Activated T-helper 2 cell treated with anti-CD3 and anti-CD28 coated beads, Interferon-gamma antibody, Interleukin-2, Interleukin-4, amounts not matched to agents 10 μg/mL and 5 μg/mL and 100 μg/mL, durations not matched to agents 14 hours and 24 hours and 36 hours (primary cell): ENCODE data around the gene PHC2. TPM values are rescaled to one million over a fixed set of nuclear protein-coding genes. Genes with fewer than 3 reads are reported as not detected.

Source experiments
- DNase-seq: peaks from one replicate; pipeline ENCODE4 v3.0.0; 2021; ENCODE audit warnings: low spot score
- H3K27ac Mint-ChIP-seq: one replicate; pipeline ENCODE4 v1.8.0; 2021; ENCODE audit warnings: mixed read lengths
- H3K27me3 Mint-ChIP-seq: one replicate; pipeline ENCODE4 v1.8.0; 2021; ENCODE audit warnings: low read depth, mixed read lengths
- H3K36me3 Mint-ChIP-seq: one replicate; pipeline ENCODE4 v1.8.0; 2021; ENCODE audit warnings: low read depth, mixed read lengths
- H3K4me1 Mint-ChIP-seq: one replicate; pipeline ENCODE4 v1.8.0; 2021; ENCODE audit warnings: low read depth, mixed read lengths
- H3K4me3 Mint-ChIP-seq: one replicate; pipeline ENCODE4 v1.8.0; 2021; ENCODE audit warnings: low read depth, mild to moderate bottlenecking, moderate library complexity, mixed read lengths
- H3K9me3 Mint-ChIP-seq: one replicate; pipeline ENCODE4 v1.8.0; 2021; ENCODE audit warnings: mixed read lengths
- intact Hi-C: fragments of 100-400 bp; cut with micrococcal nuclease; formaldehyde crosslinking; loops from one replicate; pipeline ENCODE4 v1.15.1; 2023
- total RNA-seq: library from RNA; stranded (reverse); gene quantifications from 2 replicates; pipeline ENCODE4 v1.2.3, GENCODE V29; 2022

PHC2 gene
- total RNA-seq, 1 donor from 2014 or later: 33.1 TPM

DNA sequence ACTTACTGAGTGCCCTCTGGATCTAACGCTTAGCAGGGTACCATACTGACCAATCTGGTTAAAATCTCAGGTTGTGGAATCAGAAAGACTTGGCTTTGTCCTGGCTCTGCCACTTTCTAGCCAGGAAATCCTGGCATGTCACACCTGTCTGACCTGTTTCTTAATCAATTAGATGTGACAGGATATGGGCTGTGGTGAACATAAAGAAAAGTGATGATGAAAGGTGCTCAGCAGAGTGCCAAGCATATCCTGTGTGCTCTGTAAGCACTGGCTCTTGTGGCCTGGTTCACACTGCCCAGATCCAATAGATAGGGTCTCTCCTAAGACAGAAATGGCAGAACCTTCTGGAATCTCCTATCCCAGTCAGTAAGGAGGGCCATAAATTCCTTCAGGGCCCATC is 53.9 kb downstream of the PHC2 start:
- no peak for DNase-seq
- H3K4me1 Mint-ChIP-seq: peaks cover 15% of the 10 kb centered on the region
- H3K27ac Mint-ChIP-seq: no peak overlapping the region
- H3K9me3 Mint-ChIP-seq: no peaks in the 10 kb centered on the region
- H3K4me3 Mint-ChIP-seq: no peak overlapping the region
- peaks cover 19% of the 10 kb centered on the region for H3K27me3 Mint-ChIP-seq
- intact Hi-C loops: no loop called here
- H3K36me3 Mint-ChIP-seq: no peaks in the 10 kb centered on the region

DNA sequence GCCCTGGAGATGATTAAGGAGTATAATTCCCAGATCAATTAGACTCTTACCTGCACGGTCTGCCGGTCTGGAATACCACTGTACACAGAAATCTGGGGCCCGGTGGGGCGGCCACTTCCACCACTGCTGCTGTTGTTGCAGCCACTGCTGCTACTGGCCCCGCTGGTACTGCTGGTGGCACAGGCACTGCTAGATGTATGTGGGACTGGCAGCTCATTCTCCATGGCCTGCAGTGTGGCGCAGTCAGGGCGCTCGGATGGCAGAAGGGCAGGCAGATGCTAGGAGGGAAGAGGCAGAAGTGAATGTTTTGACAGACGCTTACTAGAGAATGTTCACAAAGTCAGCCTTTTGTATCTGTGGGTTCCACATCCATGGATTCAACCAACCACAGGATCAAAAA is 55.6 kb downstream of the PHC2 start:
- Mint-ChIP-seq H3K4me3 (no peak overlapping the region), H3K4me1 (peaks cover 7% of the 10 kb centered on the region), H3K27ac (no peak overlapping the region), H3K9me3 (no peaks in the 10 kb centered on the region), H3K27me3 (peaks cover 10% of the 10 kb centered on the region), H3K36me3 (no peaks in the 10 kb centered on the region)
- intact Hi-C loops: no loop called here
- DNase-seq: no peak

DNA sequence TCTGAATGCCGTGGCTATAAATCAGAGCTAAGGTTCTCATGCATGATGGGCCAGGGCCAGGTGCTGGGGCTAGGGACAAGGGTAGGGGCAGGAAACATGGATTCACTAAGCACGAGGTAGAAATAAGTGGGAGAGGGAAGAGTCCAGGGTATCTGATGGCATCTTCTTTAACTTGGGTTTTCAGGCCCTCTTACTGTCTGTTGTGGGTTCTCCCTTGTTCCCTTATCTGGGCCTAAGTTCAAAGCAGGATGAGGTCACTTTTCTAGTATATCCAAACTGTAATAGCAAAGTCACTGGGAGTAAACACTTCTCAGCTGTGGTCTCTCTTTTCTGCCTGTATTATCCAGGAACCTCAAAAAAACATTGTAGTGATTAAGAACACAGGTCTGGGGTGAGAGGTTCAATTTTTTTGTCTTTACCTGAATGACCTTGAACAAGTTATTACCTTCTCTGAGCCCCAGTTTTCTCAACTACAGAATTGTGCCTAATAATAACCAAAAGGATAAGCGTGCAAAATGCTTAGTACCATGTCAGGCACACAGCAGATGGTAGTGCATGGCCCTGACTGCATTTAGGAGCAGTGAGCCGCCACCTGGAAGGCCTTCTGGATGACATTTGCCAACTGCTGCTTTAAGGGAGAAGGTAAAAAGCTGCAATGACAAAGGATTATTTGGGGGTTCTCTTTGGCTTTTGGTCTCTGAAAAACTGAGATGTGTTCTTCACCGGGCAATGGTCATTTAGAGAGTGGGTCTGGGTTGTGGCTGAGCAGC is 56.4 kb downstream of the PHC2 start:
- H3K27ac Mint-ChIP-seq: no peak overlapping the region
- no peaks in the 10 kb centered on the region for H3K9me3 Mint-ChIP-seq
- peaks cover 2% of the 10 kb centered on the region for H3K27me3 Mint-ChIP-seq
- no peak overlapping the region for H3K4me3 Mint-ChIP-seq
- intact Hi-C loops: no loop called here
- no peaks in the 10 kb centered on the region for H3K36me3 Mint-ChIP-seq
- no peak for DNase-seq
- H3K4me1 Mint-ChIP-seq: no peaks in the 10 kb centered on the region

DNA sequence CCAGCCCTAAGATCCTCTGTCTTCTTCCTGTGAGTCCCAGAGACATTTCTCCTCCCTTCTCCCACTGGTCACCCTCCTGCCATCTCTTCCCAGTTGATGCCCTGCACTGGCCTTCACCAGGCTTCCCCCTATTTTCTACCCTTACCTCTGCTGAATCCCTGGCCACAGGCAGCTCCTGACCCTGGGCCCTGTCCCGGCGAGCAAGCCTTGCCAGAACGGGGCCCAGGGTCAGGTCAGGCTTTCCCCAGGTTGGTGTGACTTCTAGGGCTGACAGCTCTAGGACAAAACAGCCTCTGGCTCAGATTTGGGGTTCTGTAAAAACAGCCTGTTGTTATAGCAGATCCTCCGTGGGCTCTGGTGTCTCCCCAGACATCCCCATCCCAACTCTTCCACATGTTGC is 57.3 kb downstream of the PHC2 start:
- DNase-seq: no peak
- no peaks in the 10 kb centered on the region for H3K27me3 Mint-ChIP-seq
- H3K36me3 Mint-ChIP-seq: no peaks in the 10 kb centered on the region
- H3K27ac Mint-ChIP-seq: no peak overlapping the region
- H3K9me3 Mint-ChIP-seq: no peaks in the 10 kb centered on the region
- no peak overlapping the region for H3K4me3 Mint-ChIP-seq
- intact Hi-C loops: no loop called here
- no peaks in the 10 kb centered on the region for H3K4me1 Mint-ChIP-seq

DNA sequence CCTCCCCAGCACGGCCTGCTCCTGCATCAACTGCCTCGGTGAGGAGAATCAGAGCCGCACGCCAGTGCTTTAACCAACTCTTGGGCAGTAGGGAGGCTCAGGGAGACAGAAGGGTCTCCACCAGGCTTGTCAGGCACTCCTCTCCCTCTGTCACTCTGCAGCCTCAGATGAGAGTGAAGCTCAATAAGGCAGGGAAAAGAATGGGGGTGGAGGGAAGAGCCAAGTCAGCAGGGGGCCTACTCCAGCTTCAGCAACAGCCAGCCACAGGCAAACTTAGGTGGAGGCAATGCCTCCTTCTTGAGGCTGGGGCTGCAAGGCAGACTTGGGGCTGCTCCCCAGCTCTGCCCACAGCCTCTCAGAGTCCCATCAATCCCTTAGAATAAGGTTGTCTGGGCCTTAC is 58.2 kb downstream of the PHC2 start:
- no peak overlapping the region for H3K27ac Mint-ChIP-seq
- peaks cover under 1% of the 10 kb centered on the region for H3K4me1 Mint-ChIP-seq
- no peak overlapping the region for H3K4me3 Mint-ChIP-seq
- H3K36me3 Mint-ChIP-seq: no peaks in the 10 kb centered on the region
- intact Hi-C loops: no loop called here
- DNase-seq: no peak
- H3K9me3 Mint-ChIP-seq: no peaks in the 10 kb centered on the region
- H3K27me3 Mint-ChIP-seq: no peaks in the 10 kb centered on the region

DNA sequence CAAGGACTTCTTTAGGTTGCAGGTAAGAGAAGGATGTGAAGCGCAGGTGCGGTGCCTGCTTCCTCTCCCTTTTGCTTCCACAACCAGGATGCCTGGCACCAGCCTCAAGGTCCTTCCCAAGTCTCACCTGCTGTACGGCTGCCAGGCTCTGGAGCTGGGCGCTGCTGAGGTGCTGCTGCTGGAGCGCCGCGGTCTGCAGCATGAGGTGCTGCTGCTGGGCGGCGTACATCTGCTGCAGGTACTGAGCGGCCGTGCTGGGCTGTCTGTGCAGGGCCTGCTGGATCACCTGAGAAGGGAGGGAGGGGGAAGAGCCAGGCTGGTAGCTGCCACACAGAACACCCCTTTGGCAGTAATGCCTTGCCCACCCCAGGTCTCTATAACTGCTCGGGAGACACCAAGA is 58.7 kb downstream of the PHC2 start:
- Mint-ChIP-seq H3K27ac (no peak overlapping the region), H3K9me3 (no peaks in the 10 kb centered on the region), H3K27me3 (no peaks in the 10 kb centered on the region), H3K4me1 (peaks cover 2% of the 10 kb centered on the region), H3K4me3 (no peak overlapping the region), H3K36me3 (no peaks in the 10 kb centered on the region)
- no peak for DNase-seq
- intact Hi-C loops: no loop called here

DNA sequence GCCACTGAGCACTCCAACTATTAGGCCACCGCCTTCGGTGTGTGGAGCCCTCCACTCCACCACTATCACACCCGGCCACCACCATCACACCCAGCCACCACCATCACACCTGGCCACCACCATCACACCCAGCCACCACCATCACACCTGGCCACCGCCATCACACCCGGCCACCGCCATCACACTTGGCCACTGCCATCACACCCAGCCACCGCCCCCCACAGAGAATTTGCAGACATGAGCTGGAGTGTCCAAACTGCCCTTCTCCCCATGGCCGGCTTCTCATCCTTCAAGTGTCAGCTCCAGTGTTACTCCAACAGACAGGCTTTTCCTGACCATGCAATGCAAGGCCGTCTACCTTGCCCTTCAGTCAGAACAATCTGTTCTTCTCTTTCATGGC is 59.6 kb downstream of the PHC2 start:
- no peak overlapping the region for H3K4me3 Mint-ChIP-seq

DNA sequence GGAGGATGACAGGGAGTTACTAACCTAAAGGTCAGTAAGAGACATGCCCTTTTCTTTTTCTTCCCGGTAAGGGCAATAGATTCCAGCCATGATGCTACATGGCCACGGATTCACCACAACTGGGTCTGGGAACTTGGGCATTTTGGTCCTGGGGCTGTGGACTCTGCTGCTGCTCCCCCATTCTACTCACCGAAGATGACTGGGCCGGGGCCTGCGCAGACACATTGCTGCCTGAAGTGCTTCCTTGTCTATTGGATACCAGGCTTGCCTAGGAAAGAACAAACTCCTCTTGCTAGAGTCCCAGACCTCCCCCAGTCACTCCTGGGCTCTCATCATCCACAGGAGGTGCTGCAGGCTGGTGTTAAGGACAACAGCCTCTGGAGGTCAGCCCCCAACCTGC is 60.1 kb downstream of the PHC2 start:
- intact Hi-C loops: no loop called here
- H3K27ac Mint-ChIP-seq: no peak overlapping the region

More for the DNA sequence above, 59.6 kb downstream of the PHC2 start:
- H3K4me1 Mint-ChIP-seq: peaks cover 2% of the 10 kb centered on the region
- H3K9me3 Mint-ChIP-seq: no peaks in the 10 kb centered on the region
- no peak for DNase-seq
- intact Hi-C loops: no loop called here
- no peaks in the 10 kb centered on the region for H3K36me3 Mint-ChIP-seq
- no peaks in the 10 kb centered on the region for H3K27me3 Mint-ChIP-seq
- no peak overlapping the region for H3K27ac Mint-ChIP-seq

DNA sequence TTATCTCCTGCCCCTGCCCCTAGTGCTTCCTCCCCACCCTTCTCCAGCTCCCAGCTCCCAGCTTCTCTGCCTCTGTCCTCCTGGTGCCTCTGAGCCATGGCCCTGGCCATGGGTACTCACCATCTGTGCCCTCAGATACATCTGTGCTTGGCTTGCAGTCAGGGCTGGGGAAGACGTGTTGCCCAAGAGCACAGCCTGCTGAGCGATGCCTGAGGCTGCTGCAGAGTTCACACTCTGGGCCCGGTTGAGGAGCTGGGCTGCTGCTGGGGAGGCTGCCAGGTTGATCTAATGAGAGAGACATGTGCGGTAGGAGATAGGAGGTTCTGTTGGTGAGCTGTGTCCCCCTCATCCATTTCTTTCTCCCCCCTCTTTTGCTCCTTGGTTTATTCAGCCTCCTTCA is 60.6 kb downstream of the PHC2 start:
- H3K4me1 Mint-ChIP-seq: peaks cover 2% of the 10 kb centered on the region
- no peaks in the 10 kb centered on the region for H3K36me3 Mint-ChIP-seq
- no peak overlapping the region for H3K4me3 Mint-ChIP-seq
- H3K9me3 Mint-ChIP-seq: no peaks in the 10 kb centered on the region
- no peak overlapping the region for H3K27ac Mint-ChIP-seq
- no peaks in the 10 kb centered on the region for H3K27me3 Mint-ChIP-seq
- intact Hi-C loops: no loop called here
- no peak for DNase-seq

More for the DNA sequence above, 60.1 kb downstream of the PHC2 start:
- peaks cover 2% of the 10 kb centered on the region for H3K4me1 Mint-ChIP-seq
- H3K27me3 Mint-ChIP-seq: no peaks in the 10 kb centered on the region
- H3K9me3 Mint-ChIP-seq: no peaks in the 10 kb centered on the region
- H3K36me3 Mint-ChIP-seq: no peaks in the 10 kb centered on the region
- H3K4me3 Mint-ChIP-seq: no peak overlapping the region
- no peak for DNase-seq

DNA sequence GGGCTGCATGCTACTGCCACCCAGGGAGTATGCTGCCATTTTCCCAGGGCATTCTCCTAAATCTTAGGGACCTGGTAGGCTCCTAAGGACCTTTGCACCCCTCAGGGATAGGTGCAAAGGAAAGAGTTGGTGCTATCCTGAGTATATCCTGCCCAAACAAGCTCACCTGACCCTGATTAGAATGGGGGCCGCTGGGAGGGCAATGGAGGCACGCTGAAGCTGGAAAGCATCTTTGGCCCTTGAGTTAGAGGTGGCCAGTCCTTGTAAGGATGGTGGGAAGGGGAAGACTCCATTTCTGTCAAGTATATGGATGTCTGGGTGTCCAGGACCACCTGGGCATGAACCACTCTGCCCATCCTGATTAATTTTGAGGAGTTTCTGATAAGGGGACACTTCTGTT is 61.1 kb downstream of the PHC2 start:
- Mint-ChIP-seq H3K4me1 (peaks cover 2% of the 10 kb centered on the region), H3K9me3 (no peaks in the 10 kb centered on the region), H3K36me3 (no peaks in the 10 kb centered on the region), H3K27ac (no peak overlapping the region), H3K27me3 (no peaks in the 10 kb centered on the region), H3K4me3 (no peak overlapping the region)
- no peak for DNase-seq
- intact Hi-C loops: loop anchor here (5.0 kb wide), 2 partner anchors 103 to 152 kb away; partner anchors contain the start of gene ZSCAN20

DNA sequence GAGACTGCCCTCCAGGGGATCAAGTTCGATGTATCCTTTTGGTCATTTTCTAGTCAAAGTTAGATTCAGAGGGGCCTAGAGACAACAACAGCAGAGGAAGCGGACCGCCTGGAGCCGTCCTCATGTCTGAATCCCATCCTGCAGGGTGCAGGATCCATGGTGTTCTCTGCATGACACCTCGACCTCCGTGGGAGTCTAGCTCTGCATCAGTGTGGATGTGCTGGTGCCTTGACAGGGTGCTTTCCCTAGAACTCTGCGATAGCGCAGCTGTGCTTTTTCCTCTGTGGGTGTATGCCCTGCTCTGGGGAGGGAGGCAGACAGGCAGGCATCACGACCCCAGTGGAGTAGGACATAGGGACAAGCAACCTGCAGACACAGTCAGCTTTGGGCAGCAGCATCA is 61.8 kb downstream of the PHC2 start:
- no peak overlapping the region for H3K4me3 Mint-ChIP-seq
- H3K27ac Mint-ChIP-seq: no peak overlapping the region
- intact Hi-C loops: loop anchor here (5.0 kb wide), 2 partner anchors 103 to 152 kb away; partner anchors contain the start of gene ZSCAN20
- no peaks in the 10 kb centered on the region for H3K36me3 Mint-ChIP-seq
- H3K9me3 Mint-ChIP-seq: no peaks in the 10 kb centered on the region
- no peak for DNase-seq
- peaks cover 2% of the 10 kb centered on the region for H3K4me1 Mint-ChIP-seq
- H3K27me3 Mint-ChIP-seq: no peaks in the 10 kb centered on the region

DNA sequence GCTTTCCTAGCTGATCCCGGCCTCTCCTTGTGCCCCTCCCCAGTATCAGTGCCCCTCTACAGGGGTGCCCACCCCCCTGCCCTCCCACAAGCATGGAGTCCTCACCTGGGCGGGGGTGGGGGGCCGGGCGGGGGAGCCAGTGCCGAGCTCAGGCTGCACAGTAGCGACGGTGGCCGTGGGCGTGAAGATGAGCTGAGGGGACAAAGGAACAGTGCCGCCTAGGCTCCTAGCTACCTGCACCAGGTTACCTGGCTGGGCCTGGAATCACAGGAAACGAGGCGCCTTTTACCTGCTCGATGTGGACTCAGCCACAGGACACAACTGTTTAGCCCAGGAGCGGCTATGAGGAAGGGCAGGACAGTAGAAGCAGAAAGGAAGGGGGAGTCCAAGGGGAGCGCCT is 62.5 kb downstream of the PHC2 start:
- no peak for DNase-seq
- Mint-ChIP-seq H3K4me1 (peaks cover 2% of the 10 kb centered on the region), H3K4me3 (no peak overlapping the region), H3K36me3 (no peaks in the 10 kb centered on the region), H3K9me3 (no peaks in the 10 kb centered on the region), H3K27ac (no peak overlapping the region), H3K27me3 (no peaks in the 10 kb centered on the region)
- intact Hi-C loops: loop anchor here (5.0 kb wide), 2 partner anchors 104 to 151 kb away; partner anchors contain the start of gene ZSCAN20

DNA sequence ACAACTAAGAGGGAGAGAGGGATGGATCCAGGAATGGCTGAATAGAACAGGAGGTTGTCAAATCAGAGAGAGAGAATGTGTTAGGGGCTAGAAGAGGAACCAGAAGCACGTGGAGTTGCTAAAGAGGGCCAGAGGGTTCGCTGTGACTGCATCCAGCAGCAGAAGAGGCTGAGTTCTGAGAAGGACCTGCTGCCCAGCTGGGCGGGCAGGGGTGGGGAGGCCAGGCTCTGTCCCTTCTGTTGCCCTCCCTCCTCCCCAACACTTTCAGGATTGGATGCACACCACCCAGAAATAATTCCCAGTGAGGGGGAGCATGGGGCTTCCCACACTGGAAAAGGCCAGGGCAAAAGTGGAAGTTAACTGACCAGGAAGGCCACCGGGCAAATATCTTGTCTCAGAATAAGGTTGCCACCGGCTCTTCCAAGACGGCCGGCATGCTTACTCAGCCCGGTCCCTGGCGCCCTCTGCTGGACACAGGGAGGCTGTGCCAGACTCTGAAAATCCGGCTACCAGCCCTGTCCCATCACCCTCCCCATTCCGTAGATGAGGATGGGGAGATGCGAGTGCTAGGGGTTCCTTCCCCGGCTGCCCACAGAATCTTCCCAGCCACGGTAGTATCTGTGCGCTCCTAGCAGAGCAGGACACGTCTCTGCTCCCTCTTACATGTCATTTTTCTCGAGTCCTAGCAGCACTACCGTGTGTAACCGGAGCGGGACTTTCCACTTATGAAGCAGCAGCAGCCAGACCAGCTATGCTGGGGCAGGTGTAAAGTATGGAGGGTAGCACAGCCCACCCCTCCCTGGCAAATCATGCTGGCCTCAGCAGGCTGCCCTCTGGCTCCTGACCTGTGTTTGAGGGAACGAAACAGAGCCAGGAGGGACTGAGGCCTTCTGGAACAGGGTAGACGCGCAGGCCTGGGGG is 63.1 kb downstream of the PHC2 start:
- peak; percentile 76 for DNase-seq
- no peak overlapping the region for H3K4me3 Mint-ChIP-seq
- intact Hi-C loops: loop anchor here (1.0 to 5.0 kb wide), 3 partner anchors 72 to 150 kb away; partner anchors contain the start of gene ZSCAN20
- no peaks in the 10 kb centered on the region for H3K36me3 Mint-ChIP-seq
- no peaks in the 10 kb centered on the region for H3K27me3 Mint-ChIP-seq
- peaks cover 2% of the 10 kb centered on the region for H3K4me1 Mint-ChIP-seq
- H3K9me3 Mint-ChIP-seq: no peaks in the 10 kb centered on the region
- H3K27ac Mint-ChIP-seq: no peak overlapping the region
